ENCODE results near the gene PGF. TPM values are rescaled to one million over a fixed set of nuclear protein-coding genes. Genes with fewer than 3 reads are reported as not detected.

The PGF gene
- total and polyA plus RNA-seq, 4 donors, result 0.61 to 4.5 (median 1.8) TPM

DNA sequence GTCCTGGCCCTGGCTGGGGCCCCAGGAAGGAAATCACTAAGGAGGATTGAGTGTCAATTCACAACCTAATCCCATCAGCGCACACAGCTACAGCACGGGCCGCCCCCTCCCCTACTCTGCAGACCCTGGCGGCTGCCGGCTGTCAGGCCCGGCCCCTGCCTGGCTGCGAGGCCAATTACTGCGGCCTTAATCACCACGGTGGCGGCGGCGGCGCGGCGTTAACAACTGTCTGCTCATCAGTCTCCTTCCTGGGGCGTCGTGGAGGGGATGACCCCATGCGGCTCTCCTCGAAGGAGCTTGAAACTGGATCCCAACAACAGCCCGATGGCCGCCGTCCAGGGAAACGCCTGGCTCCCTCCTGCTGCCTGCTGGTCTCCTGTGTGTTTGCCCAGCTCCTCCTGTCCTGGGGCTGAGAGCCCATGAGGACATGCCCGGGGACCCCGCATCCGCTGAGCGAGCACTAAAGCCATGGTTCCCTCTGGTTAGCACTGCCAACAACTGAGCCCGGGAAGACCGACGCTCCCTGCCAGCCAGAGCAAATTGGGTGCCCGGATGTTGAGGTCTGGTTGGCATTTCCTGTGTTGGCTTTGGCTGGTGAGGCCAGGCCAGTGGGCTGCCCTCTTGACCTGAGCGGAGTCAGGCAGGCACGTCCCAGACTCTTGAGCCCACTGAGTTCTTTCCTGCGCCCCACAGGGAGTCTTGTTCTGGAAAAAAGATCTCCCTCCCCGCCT is 25.5 kb upstream of the PGF start:
- H3K4me1 ChIP-seq (ENCODE audit: control insufficient read depth in 4 of 4, insufficient read depth in 4 of 4, low read length in 3 of 4), result no peaks in the 10 kb centered on the region
- no peak overlapping the region for H3K4me3 ChIP-seq (ENCODE audit: low read depth in 1 of 3, low read length in 3 of 3)
- no peaks in the 10 kb centered on the region for H3K27me3 ChIP-seq (ENCODE audit: control insufficient read depth in 4 of 4, insufficient read depth in 4 of 4, low read length in 3 of 4)
- no peak overlapping the region for H3K9ac ChIP-seq (ENCODE audit: low read depth in 1 of 2, low read length in 2 of 2)
- no peaks in the 10 kb centered on the region for H3K9me3 ChIP-seq (ENCODE audit: control insufficient read depth in 4 of 4, low read length in 3 of 4)
- no peak overlapping the region for H3K27ac ChIP-seq (ENCODE audit: low read depth in 1 of 2, low read length in 2 of 2)
- no peak for DNase-seq (ENCODE audit: low spot score)
- TF ChIP-seq FOXA2 (IDR thresholded peaks at IDR 0.05) (no peak), NR2F2 (IDR thresholded peaks at IDR 0.05) (peak; percentile 46)
- 64% methylated on average over 35 of the region's 35 CpGs for WGBS
- H3K36me3 ChIP-seq (ENCODE audit: control insufficient read depth in 4 of 4, insufficient read depth in 3 of 4, low read depth in 1 of 4, low read length in 3 of 4), result no peaks in the 10 kb centered on the region

DNA sequence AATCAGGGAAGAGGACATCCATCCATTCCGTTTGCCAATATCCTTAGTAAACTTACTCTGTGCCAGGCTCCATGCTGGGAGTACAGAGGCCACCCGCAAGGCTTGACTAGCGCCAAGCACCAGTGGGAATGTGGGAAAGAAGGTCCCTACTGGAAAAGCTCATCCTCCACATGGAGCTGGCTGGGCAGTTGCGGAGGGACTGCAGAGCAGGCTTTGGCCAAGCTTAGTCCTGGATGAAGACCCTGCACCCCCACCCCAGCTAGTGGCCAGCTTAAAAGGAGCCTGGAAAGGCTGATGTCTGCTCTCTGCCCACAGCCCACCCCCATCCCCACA is 25.0 kb upstream of the PGF start:
- H3K27ac ChIP-seq (ENCODE audit: low read depth in 1 of 2, low read length in 2 of 2), result no peak overlapping the region
- TF ChIP-seq HNF4G (IDR thresholded peaks at IDR 0.05) (no peak), FOXA2 (IDR thresholded peaks at IDR 0.05) (no peak), JUND (IDR thresholded peaks at IDR 0.05) (no peak), RXRA (IDR thresholded peaks at IDR 0.05) (no peak), FOXA1 (IDR thresholded peaks at IDR 0.05) (no peak), RAD21 (IDR thresholded peaks at IDR 0.05) (no peak), TAF1 (conservative IDR thresholded peaks at IDR 0.05) (no peak), NR2F2 (IDR thresholded peaks at IDR 0.05) (no peak)
- TF ChIP-seq, protein P1, sequence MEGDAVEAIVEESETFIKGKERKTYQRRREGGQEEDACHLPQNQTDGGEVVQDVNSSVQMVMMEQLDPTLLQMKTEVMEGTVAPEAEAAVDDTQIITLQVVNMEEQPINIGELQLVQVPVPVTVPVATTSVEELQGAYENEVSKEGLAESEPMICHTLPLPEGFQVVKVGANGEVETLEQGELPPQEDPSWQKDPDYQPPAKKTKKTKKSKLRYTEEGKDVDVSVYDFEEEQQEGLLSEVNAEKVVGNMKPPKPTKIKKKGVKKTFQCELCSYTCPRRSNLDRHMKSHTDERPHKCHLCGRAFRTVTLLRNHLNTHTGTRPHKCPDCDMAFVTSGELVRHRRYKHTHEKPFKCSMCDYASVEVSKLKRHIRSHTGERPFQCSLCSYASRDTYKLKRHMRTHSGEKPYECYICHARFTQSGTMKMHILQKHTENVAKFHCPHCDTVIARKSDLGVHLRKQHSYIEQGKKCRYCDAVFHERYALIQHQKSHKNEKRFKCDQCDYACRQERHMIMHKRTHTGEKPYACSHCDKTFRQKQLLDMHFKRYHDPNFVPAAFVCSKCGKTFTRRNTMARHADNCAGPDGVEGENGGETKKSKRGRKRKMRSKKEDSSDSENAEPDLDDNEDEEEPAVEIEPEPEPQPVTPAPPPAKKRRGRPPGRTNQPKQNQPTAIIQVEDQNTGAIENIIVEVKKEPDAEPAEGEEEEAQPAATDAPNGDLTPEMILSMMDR (IDR thresholded peaks at IDR 0.05; ENCODE audit: low read depth, low read length, missing input control), result no peak
- TF ChIP-seq, protein P2, sequence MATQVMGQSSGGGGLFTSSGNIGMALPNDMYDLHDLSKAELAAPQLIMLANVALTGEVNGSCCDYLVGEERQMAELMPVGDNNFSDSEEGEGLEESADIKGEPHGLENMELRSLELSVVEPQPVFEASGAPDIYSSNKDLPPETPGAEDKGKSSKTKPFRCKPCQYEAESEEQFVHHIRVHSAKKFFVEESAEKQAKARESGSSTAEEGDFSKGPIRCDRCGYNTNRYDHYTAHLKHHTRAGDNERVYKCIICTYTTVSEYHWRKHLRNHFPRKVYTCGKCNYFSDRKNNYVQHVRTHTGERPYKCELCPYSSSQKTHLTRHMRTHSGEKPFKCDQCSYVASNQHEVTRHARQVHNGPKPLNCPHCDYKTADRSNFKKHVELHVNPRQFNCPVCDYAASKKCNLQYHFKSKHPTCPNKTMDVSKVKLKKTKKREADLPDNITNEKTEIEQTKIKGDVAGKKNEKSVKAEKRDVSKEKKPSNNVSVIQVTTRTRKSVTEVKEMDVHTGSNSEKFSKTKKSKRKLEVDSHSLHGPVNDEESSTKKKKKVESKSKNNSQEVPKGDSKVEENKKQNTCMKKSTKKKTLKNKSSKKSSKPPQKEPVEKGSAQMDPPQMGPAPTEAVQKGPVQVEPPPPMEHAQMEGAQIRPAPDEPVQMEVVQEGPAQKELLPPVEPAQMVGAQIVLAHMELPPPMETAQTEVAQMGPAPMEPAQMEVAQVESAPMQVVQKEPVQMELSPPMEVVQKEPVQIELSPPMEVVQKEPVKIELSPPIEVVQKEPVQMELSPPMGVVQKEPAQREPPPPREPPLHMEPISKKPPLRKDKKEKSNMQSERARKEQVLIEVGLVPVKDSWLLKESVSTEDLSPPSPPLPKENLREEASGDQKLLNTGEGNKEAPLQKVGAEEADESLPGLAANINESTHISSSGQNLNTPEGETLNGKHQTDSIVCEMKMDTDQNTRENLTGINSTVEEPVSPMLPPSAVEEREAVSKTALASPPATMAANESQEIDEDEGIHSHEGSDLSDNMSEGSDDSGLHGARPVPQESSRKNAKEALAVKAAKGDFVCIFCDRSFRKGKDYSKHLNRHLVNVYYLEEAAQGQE (IDR thresholded peaks at IDR 0.05), result no peak
- no peak overlapping the region for H3K9ac ChIP-seq (ENCODE audit: low read depth in 1 of 2, low read length in 2 of 2)
- DNase-seq (ENCODE audit: low spot score), result no peak
- H3K9me3 ChIP-seq (ENCODE audit: control insufficient read depth in 4 of 4, low read length in 3 of 4), result no peaks in the 10 kb centered on the region
- 86% methylated on average over 4 of the region's 4 CpGs for WGBS
- H3K4me1 ChIP-seq (ENCODE audit: control insufficient read depth in 4 of 4, insufficient read depth in 4 of 4, low read length in 3 of 4), result no peaks in the 10 kb centered on the region
- no peaks in the 10 kb centered on the region for H3K27me3 ChIP-seq (ENCODE audit: control insufficient read depth in 4 of 4, insufficient read depth in 4 of 4, low read length in 3 of 4)
- H3K36me3 ChIP-seq (ENCODE audit: control insufficient read depth in 4 of 4, insufficient read depth in 3 of 4, low read depth in 1 of 4, low read length in 3 of 4), result no peaks in the 10 kb centered on the region
- no peak overlapping the region for H3K4me3 ChIP-seq (ENCODE audit: low read depth in 1 of 3, low read length in 3 of 3)

DNA sequence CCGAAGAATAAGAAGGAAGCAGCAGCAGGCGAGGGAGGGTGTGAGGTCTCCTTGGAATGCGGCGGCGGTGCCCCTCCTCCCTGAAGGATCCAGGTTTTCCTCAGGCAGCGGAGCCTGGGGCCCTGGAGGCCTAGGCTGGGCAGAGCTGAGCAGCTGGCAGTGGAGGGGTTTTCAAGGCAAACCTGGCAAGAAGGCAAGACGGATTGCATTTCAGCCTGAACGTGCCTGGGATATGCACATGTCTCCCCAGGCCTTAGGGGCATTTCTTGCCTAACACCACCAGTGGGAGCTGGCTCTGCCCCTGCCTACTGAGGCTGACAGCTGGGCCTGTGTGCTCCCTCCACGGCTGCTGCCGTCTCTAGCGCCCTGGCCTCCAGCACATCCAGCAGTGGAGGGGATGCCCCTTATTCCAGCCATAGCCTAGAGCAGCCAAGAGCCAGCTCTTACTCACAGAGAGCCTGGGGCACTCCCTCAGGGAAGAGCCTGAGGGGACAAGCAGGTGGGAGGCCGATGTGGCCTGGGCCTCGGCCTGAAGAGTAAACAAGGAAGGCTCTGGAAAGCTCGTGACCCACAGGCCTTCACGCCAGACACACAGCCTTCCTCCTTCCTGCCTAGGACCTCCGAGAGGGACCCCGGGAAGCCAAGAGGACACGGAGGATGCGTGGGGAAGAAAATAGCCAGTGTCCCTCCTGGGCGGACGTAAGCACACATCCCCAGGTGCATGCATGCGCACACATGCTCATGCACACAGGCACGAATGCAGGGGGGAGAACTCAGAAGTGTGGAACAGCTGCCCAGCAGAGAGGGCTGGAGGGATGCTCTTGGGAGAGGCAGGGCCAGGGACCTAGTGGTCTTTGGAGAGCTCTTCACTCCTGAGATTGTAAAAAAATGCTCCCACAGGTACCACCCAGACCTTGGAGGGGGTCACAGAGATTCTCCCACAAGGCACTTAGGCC is 24.3 kb upstream of the PGF start:
- Histone ChIP-seq H3K9me3 (ENCODE audit: control insufficient read depth in 4 of 4, low read length in 3 of 4) (no peaks in the 10 kb centered on the region), H3K27ac (ENCODE audit: low read depth in 1 of 2, low read length in 2 of 2) (no peak overlapping the region), H3K27me3 (ENCODE audit: control insufficient read depth in 4 of 4, insufficient read depth in 4 of 4, low read length in 3 of 4) (no peaks in the 10 kb centered on the region), H3K4me1 (ENCODE audit: control insufficient read depth in 4 of 4, insufficient read depth in 4 of 4, low read length in 3 of 4) (peaks cover 0 to 4% (median 0%) of the 10 kb centered on the region in 4 donors), H3K9ac (ENCODE audit: low read depth in 1 of 2, low read length in 2 of 2) (no peak overlapping the region), H3K4me3 (ENCODE audit: low read depth in 1 of 3, low read length in 3 of 3) (no peak overlapping the region), H3K36me3 (ENCODE audit: control insufficient read depth in 4 of 4, insufficient read depth in 3 of 4, low read depth in 1 of 4, low read length in 3 of 4) (no peaks in the 10 kb centered on the region)
- WGBS, result 85% methylated on average over 23 of the region's 23 CpGs
- no peak for DNase-seq (ENCODE audit: low spot score)
- no peak for TF ChIP-seq YY1 (IDR thresholded peaks at IDR 0.05)
- no peak for TF ChIP-seq FOXA2 (IDR thresholded peaks at IDR 0.05)
- TF ChIP-seq EGR1 (IDR thresholded peaks at IDR 0.05; ENCODE audit: low read depth in 2 of 2), result no peak
- TF ChIP-seq, protein P2 (IDR thresholded peaks at IDR 0.05), result no peak
- TF ChIP-seq NR2F2 (IDR thresholded peaks at IDR 0.05), result no peak
- no peak for TF ChIP-seq HNF4A (conservative IDR thresholded peaks at IDR 0.05)
- TF ChIP-seq, protein P1 (IDR thresholded peaks at IDR 0.05; ENCODE audit: low read depth, low read length, missing input control), result no peak

All from liver (tissue), 9 donors.